ENCODE results near the gene MMP15. TPM values are rescaled to one million over a fixed set of nuclear protein-coding genes. Genes with fewer than 3 reads are reported as not detected.

Gene MMP15
- total and polyA plus RNA-seq, 2 of the 13 experiments (the other 11 are each of a cell fraction or from before 2014, with no cell fraction given), result 35.2 to 44.9 TPM

DNA sequence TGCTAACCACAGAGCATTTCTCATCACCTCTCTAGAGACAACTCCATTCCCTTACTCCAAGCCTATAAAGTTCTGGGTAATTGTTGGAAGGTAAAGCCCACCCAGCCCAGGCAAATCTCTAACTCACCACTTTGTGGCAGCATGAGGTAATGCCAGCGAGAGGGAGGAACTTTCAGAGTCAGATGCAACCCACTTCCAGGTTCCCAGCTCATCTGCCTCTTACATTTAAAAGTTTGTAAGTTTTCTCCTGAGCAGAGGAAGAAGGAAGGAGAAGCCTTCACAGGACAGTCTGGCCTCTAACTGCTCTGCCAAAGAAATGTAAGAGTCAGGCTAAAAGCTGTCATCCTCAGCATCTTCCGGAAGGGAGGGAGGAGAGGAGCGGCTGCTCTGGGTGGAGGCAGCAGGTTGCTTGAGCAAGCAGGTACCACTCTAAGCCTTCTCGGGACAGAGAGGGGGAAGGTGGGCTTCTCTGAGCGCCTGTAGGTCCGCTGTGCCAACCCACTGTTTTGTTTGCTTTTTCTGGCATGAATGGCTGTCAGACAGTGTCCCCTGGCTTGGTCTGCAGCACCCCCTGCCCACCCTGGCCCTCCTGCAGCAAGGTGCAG is 26.1 kb upstream of the MMP15 start (continued):
- TF ChIP-seq, protein P1, sequence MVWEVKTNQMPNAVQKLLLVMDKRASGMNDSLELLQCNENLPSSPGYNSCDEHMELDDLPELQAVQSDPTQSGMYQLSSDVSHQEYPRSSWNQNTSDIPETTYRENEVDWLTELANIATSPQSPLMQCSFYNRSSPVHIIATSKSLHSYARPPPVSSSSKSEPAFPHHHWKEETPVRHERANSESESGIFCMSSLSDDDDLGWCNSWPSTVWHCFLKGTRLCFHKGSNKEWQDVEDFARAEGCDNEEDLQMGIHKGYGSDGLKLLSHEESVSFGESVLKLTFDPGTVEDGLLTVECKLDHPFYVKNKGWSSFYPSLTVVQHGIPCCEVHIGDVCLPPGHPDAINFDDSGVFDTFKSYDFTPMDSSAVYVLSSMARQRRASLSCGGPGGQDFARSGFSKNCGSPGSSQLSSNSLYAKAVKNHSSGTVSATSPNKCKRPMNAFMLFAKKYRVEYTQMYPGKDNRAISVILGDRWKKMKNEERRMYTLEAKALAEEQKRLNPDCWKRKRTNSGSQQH (CRISPR knock-in tag; IDR thresholded peaks at IDR 0.05; ENCODE audit: low read depth), result no peak
- TF ChIP-seq ZNF513 (CRISPR knock-in tag; conservative IDR thresholded peaks at IDR 0.05) (no peak), ZNF264 (CRISPR knock-in tag; IDR thresholded peaks at IDR 0.05) (no peak), ZNF432 (CRISPR knock-in tag; IDR thresholded peaks at IDR 0.05; ENCODE audit: borderline replicate concordance) (no peak), ZNF235 (CRISPR knock-in tag; IDR thresholded peaks at IDR 0.05; ENCODE audit: borderline replicate concordance) (no peak), MBNL3 (CRISPR knock-in tag; conservative IDR thresholded peaks at IDR 0.05) (no peak), ZNF446 (CRISPR knock-in tag; IDR thresholded peaks at IDR 0.05) (0 out of 2 replicates have a peak, but pooled peaks have one; percentile 19), ZNF781 (CRISPR knock-in tag; IDR thresholded peaks at IDR 0.05; ENCODE audit: borderline replicate concordance, not compliant biosample characterization) (no peak), ZNF775 (CRISPR knock-in tag; IDR thresholded peaks at IDR 0.05; ENCODE audit: borderline replicate concordance) (no peak), HOXA9 (CRISPR knock-in tag; IDR thresholded peaks at IDR 0.05; ENCODE audit: borderline replicate concordance) (no peak), JARID2 (CRISPR knock-in tag; IDR thresholded peaks at IDR 0.05; ENCODE audit: insufficient replicate concordance) (peak; percentile 44), ZNF382 (CRISPR knock-in tag; IDR thresholded peaks at IDR 0.05; ENCODE audit: borderline replicate concordance) (no peak), MXD4 (CRISPR knock-in tag; IDR thresholded peaks at IDR 0.05) (no peak), RNF2 (conservative IDR thresholded peaks at IDR 0.05; ENCODE audit: low read depth) (no peak), ZNF468 (CRISPR knock-in tag; IDR thresholded peaks at IDR 0.05) (no peak), ZNF260 (CRISPR knock-in tag; IDR thresholded peaks at IDR 0.05; ENCODE audit: borderline replicate concordance, low read depth) (no peak), ZNF878 (CRISPR knock-in tag; IDR thresholded peaks at IDR 0.05) (no peak), RARA (CRISPR knock-in tag; IDR thresholded peaks at IDR 0.05) (no peak), SMAD9 (CRISPR knock-in tag; IDR thresholded peaks at IDR 0.05) (no peak), ZNF207 (IDR thresholded peaks at IDR 0.05; ENCODE audit: borderline replicate concordance) (no peak), ZNF331 (CRISPR knock-in tag; IDR thresholded peaks at IDR 0.05) (no peak), ZFAT (CRISPR knock-in tag; conservative IDR thresholded peaks at IDR 0.05) (no peak), SALL1 (CRISPR knock-in tag; IDR thresholded peaks at IDR 0.05) (0 out of 2 replicates have a peak, but pooled peaks have one; percentile 4), EZH2 (conservative IDR thresholded peaks at IDR 0.05; ENCODE audit: low read depth, low read length) (no peak), MNT (IDR thresholded peaks at IDR 0.05) (no peak), TFE3 (CRISPR knock-in tag; IDR thresholded peaks at IDR 0.05) (no peak)

Data from HepG2 (cell line).